Activated CD4-positive, alpha-beta T cell treated with anti-CD3 and anti-CD28 coated beads, Interleukin-2, amount 50 U/mL, for 16 hours (primary cell): ENCODE results near the gene DLGAP4.

Experiments used
- DNase-seq: peaks from one replicate; pipeline ENCODE4 v3.0.0-alpha.2; 2020

The DLGAP4 gene

DNA sequence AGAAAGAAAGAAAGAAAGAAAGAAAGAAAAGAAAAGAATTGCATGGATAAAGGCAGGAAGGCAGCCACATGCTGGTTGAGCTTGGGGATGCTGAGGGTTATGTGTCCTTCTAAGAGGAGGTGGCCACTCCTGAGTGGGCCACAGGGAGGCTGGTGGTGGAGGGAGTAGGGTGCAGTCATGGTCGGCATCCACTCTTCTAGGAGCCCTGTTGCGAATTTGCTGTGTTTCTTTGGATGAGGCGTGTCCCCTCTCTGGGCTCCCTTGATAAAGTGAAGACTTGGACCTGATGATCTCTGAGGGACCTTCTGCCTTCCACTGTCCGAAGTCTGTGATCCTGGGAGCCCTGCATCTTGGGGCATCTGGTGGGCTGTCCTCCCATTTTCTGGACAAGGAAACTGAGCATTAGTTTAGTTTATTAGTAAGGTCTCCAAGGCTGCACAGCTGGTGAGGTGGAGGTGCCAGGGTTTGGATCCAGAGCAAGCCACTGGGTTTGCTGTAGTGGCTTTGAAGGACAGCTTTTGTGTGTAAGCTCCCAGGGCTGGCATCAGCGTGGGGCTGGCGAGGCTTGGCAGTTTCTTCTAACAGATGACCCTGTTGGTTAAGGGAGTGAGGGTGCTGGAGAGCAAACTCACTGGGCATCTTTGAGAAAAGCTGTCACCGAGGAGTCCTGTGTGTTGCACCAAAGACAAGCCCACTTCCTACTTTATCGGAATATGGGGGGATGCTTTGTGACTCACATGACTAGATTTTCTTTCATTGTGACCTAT lies 4.3 kb downstream of the DLGAP4 start:
- no peak for DNase-seq

GRCh38 chr20:36311141-36311853 lies 5.2 kb downstream of the DLGAP4 start:
- DNase-seq = no peak

- DNase-seq = no peak
Measured at GRCh38 chr20:36311854-36312723, 6.0 kb downstream of the DLGAP4 start.

- DNase-seq = no peak
Measured at GRCh38 chr20:36312724-36313441, 6.7 kb downstream of the DLGAP4 start.

DNA sequence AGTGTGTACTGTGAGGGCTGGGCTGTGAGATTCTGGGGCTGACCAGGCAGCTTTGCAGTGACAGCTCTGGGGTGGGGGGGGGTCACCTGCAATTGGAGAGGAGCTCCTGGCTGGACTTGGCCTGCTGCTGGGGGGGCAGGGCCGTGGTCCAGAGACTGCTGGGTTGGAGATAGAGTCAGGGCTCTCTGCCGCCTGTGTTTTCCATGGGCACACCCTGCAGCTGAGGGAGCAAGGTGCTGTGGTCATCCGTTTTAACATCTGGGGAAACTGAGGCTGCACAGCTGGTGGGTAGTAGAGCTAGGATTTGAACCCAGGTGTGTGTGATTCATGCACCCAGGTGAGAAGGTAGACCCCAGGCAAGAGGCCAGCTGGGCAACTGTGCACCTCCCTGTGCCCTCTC lies 7.3 kb downstream of the DLGAP4 start:
- DNase-seq = no peak

DNA sequence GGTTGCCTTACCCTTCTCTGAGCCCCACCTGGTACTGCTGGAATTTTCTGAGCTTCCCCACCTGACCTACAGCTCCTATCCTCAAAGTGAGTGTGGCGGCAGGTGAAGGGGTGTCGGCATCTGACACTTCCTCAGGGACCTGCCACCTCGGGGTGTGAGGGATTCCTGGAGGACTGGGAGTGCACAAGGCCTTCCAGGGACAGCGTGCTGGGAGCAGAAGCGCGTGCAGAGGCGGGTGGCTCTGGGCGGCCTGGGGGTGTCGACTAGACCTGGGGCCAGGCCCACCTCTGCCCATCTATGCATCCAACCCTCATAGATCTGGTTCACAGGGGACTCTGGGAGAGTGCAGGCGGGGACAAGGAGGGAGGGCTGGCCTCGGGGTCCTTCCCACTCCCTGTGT lies 7.8 kb downstream of the DLGAP4 start:
- no peak for DNase-seq

- no peak for DNase-seq
Measured at GRCh38 chr20:36314734-36315544, 8.8 kb downstream of the DLGAP4 start.

DNA sequence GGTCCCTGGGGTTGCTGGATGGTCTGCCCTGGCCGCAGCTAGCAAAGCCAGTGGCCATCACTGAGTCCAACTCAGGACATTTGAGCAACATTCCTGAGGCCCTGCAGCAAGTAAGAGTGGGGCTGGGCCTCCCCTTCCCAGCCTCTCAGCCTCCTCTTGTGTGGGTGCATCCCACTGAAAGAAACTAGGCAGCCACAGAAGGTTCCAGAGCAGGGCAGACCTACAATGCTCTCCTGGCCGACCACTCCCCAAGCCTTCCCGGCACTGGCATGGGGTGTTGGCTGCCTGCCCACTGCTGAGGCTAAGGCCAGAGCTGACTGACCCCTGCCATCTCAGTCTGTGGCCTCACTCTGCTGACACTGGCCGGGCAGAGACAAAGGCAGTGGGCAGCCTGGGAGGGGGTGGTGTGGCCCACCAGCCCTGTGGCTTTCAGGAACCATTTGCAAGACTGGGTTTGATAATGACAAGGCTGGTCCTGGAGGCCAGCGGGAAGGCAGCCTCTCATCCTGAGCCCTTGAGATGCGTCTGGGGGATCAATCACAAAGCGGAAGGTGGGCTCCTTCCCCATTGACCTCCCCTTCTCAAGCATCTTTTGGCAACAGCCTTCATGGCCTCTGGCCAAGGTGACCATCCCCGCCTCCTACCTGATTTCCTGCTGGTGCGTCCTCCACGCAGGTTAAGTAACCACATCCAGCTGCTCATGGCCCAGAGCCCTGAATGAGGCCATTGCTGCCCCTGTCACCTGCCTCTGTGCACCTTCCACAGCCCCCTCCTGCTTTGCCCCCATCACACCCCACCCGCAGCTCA lies 9.6 kb downstream of the DLGAP4 start:
- DNase-seq = no peak

- no peak for DNase-seq
Measured at GRCh38 chr20:36317675-36318074, 11.5 kb downstream of the DLGAP4 start.

DNA sequence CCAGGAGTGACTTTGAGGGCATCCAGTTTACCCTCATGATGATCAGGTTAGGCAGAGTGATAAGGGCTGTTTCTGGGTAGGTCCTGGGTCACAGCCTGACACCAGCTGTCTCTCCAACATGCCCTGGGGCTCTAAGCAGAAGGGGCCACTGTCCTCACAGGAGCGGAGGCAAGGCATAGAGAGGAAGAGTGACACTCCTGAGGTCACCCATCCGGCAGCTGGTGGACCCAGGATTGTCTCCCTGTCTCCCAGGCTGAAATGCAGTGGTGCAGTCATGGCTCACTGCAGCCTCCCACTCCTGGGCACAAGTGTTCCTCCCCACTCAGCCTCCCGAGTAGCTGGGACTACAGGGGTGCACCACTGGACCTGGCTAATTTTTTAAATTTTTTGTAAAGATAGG lies 12.0 kb downstream of the DLGAP4 start:
- DNase-seq = no peak

- no peak for DNase-seq
Measured at GRCh38 chr20:36319356-36320260, 13.5 kb downstream of the DLGAP4 start.

- no peak for DNase-seq
Measured at GRCh38 chr20:36320261-36320897, 14.2 kb downstream of the DLGAP4 start.

- DNase-seq = no peak
Measured at GRCh38 chr20:36320898-36321695, 15.0 kb downstream of the DLGAP4 start.

- no peak for DNase-seq
Measured at GRCh38 chr20:36322131-36322530, 16.0 kb downstream of the DLGAP4 start.

GRCh38 chr20:36330091-36330490 lies 24.0 kb downstream of the DLGAP4 start:
- DNase-seq = no peak

DNA sequence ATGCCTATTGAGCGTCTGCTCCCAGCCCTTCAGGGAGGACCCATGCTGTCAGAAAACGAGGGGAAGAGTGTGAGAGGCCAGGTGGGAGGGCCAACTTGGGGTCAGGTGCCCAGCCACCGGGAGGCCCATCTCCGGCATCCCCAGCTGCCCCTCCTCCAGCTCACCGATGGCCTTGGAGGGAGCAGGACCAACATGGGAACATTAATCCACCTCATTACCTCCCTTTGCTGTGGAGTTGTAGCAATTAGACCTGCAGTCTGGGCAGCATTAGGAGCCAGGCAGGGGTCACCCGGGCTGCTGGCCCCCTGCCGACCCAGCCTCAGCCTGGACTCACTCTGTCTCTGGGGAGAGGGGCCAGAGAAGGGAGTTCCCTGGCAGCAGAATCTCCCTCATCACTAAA lies 25.1 kb downstream of the DLGAP4 start:
- no peak for DNase-seq

DNA sequence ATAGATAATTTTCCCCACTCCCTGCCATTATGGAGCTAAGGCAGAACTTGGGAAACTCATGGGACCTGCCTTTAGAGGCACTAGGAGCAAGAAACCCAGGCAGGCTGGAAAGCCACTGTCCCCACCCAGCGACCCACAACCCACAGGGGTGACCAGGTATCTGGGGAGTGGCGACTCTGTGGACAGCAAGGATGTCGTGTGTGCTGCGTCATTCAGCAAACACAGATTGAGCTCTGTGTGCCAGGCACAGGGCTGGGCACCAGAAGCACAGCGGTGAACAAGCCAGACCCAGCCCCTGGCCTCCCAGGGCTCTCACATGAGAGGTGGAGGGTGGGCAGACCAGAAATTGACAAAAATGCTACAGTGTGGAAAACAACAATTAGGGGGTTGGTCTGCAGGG lies 27.7 kb downstream of the DLGAP4 start:
- no peak for DNase-seq
